Body of pancreas (tissue), 4 donors: Measurements from ENCODE around the gene SLC6A20.

Experiments used
- POLR2A ChIP-seq, 3 donors: fragments of 450-650 bp; IDR thresholded peaks; one replicate each; pipeline ENCODE4 v1.6.1; 2016; ENCODE audit warnings: antibody characterized with exemption in 3 of 3, mild to moderate bottlenecking in 2 of 3
- TF ChIP-seq, protein P1 (sequence below), 7 experiments: fragments of 450-650 bp in 4 of 7; fragments of 200-600 bp in 3 of 7; sonication (generic) in 3 of 7; IDR thresholded peaks; one replicate each; pipeline ENCODE4 v1.5.1; 2016 to 2019; ENCODE audit warnings: antibody characterized with exemption in 7 of 7

DNA sequence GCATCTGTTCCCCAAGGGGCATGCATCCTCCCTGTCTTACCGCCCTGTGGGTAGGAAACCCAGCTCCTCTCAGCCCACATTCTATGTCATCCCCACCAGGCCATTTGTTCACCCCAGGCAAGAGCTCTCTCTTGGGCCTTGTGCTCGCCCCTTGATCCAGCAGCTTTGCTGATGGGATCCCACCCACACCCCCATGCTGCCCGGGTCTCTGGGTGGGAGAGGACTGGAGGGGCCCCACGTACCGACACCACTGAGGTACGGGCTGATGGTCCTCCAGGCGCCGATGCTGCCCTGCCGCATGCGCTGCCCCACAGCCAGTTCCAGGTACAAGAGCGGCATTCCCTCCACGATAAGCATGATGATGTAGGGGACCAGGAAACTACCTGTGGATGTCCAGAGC lies 14.5 kb downstream of the SLC6A20 start:
- no peak for TF ChIP-seq POLR2A (IDR thresholded peaks at IDR 0.05)
- TF ChIP-seq, protein P1, sequence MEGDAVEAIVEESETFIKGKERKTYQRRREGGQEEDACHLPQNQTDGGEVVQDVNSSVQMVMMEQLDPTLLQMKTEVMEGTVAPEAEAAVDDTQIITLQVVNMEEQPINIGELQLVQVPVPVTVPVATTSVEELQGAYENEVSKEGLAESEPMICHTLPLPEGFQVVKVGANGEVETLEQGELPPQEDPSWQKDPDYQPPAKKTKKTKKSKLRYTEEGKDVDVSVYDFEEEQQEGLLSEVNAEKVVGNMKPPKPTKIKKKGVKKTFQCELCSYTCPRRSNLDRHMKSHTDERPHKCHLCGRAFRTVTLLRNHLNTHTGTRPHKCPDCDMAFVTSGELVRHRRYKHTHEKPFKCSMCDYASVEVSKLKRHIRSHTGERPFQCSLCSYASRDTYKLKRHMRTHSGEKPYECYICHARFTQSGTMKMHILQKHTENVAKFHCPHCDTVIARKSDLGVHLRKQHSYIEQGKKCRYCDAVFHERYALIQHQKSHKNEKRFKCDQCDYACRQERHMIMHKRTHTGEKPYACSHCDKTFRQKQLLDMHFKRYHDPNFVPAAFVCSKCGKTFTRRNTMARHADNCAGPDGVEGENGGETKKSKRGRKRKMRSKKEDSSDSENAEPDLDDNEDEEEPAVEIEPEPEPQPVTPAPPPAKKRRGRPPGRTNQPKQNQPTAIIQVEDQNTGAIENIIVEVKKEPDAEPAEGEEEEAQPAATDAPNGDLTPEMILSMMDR (IDR thresholded peaks at IDR 0.05), result no peak
